GM21717 (cell line): ENCODE results near the gene TEKT1.

Source experiments
- ATAC-seq: cut with Tn5 transposase; IDR thresholded peaks from one replicate; pipeline ENCODE4 v1.9.1; 2021; ENCODE audit warnings: mild to moderate bottlenecking, moderate library complexity; ENCODE audit not compliant: unreplicated experiment

TEKT1 gene

DNA sequence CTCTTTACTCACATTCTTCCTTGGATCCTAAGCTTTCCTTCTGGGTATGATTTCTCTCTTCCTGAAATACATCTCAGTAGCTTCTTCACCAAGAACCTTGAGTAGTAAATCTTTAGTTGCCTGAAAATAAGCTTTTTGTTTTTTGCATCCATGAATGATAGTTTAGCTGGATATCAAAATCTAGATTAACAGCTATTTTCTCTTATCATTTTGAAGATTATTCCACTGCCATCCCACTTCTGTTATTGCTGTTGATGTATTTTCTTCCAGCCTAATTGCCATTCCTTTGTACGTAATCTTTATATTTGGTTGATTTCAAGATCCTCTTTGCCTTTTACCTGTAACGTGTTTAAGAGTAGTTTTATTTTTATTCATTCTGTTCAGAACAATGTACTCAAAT, 63.1 kb downstream of the TEKT1 start:
- no peak for ATAC-seq

DNA sequence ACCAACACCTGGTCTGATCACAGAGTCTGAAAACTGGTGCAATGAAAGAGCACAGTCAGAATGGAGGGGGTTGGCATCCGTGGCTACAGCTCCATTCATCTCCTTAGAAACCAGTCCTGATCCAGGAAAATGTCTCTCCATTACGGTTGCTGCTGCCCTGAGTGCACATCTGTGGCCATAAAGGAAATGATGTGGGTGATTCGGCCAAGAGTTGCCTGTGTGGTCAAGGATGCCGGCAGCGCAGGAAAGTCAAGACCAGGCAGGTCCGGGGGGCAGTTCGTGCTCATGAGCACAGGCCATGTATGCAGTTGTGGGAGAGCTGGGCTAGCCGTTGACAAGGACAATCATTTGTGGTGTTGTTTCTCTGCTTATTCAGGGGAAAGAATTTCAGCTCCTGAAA, 69.8 kb downstream of the TEKT1 start:
- no peak for ATAC-seq

DNA sequence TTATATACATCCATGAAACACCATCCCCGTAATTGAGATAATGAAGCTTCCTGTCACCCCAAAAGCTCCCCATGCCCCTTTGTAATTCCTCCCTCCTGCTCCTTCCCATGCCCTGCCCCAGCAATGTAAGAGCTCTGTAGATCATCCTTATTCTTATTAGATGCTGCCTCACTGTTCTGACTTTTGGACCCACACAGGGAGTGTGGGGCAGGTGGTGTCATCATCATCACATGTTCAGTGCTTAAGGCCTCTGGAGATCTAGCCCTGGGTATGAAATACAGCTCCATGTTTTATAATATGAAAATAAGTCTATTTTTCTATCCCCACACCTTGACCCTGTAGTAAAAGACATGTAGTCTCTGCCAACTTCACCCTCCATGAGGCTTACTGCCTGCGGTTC, 73.8 kb downstream of the TEKT1 start:
- ATAC-seq: no peak

DNA sequence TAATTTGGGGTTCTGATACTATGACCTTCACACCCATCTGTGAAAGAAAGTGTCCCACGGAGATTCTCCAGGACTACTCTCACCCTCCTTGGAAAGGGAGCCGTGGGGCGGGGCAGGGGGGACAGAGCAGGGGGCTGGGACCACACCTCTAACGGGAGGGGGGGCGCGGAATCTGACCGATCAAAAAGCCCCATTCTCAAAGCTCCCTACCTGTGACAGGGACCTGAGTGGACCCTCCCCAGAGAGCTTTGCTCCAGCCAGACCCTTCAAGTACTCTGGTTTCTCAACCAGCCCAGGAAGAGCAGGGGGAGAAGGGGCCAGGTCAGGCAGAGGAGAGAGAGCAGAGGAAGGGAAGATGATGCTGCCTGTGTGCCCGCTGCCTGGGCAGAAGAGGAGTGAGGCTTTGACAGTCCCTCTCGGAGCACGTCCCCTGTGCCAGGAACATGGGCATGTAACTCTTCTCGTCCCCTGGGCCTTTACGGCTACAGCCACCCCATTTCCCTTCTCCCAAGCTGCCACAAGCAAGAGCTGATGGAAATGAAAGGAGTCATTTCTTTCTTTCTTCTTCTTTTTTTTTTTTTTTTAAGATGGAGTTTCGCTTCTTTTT, 75.0 kb downstream of the TEKT1 start:
- no peak for ATAC-seq

DNA sequence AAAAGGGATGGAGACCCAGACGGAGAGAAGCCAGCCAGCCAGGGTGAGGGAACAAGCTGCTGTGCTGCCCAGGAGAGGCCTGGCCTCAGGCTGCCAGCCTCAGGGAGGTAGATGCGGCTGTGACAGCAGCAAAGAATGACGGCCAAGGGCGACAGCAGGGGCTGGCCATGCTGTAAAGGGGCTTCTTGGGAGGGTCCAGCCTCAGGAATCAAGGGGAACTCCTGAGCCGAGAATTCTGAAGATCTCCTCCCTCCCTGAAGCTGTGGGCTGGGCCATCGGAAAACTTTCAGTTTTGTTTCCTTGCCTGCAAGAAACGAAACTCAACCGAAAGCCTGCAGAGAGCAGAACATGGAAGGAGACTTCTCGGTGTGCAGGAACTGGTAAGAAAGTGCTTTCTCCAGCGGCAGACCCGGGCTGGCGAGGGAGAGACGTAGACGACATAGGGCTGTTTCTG, 75.8 kb downstream of the TEKT1 start, which contains the start of gene XAF1:
XAF1 (plus strand) TSS at position 316 of the 454 bp plus-strand sequence; CDS start at position 349, 33 bp downstream.
- ATAC-seq: no peak

DNA sequence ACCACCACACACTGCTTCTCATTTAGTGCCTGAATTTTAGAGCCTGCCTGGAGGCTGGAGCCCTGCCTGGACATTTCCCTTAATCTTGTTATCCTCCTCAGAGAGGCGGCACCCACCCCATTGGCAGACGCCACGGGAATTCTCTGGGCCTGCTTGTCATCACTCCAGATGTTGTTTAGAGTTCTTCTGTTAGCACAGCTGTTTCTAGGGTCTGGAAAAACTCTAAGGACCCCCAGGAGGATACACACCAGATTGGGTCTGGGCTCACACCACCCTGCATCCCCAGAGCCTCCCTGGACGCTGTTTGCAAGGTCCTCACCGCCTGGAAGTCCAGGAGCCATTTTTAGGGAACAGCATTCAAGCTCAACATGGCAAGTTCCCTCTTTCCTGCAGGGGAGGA, 76.2 kb downstream of the TEKT1 start:
- ATAC-seq: no peak

DNA sequence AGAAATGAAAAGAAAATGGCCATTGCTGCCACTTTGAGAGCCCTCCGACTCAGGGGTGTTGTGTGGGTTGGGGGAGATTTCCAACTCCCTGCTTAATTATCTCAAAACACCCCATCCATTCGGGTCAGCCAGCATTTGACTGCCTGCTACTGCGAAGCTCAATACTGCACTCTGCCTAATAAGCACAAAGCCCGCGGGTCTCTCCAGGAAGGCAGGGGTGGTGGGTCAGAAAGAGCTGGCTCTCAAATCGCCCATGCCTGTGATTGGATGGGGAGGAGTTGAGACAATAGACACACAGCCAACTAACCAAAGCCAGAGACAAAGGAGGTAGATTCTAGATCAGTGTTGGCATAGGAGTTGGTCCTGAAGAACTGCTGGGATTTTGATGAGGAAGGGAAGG, 78.0 kb downstream of the TEKT1 start:
- ATAC-seq: no peak

DNA sequence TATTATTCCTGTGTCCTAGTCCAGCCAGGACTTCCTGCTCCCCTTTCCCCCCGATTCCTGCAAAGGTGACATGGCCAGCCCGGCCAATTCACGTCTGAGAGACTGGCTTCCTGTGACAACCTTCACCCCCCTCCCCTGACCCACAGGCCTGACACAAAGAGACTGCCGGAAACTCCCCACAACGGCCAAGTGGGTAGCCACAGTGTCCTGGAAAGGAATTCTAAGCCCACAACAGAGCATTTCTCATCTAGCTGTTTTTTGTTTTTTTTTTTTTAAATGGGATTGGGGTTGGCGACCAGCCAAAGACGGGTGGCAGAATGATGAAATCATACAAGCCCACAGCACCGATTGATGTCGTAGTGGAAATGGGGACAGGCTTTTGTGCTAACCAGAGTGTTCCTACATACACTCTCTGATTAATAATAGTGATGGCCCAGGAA, 78.5 kb downstream of the TEKT1 start:
- ATAC-seq: no peak

DNA sequence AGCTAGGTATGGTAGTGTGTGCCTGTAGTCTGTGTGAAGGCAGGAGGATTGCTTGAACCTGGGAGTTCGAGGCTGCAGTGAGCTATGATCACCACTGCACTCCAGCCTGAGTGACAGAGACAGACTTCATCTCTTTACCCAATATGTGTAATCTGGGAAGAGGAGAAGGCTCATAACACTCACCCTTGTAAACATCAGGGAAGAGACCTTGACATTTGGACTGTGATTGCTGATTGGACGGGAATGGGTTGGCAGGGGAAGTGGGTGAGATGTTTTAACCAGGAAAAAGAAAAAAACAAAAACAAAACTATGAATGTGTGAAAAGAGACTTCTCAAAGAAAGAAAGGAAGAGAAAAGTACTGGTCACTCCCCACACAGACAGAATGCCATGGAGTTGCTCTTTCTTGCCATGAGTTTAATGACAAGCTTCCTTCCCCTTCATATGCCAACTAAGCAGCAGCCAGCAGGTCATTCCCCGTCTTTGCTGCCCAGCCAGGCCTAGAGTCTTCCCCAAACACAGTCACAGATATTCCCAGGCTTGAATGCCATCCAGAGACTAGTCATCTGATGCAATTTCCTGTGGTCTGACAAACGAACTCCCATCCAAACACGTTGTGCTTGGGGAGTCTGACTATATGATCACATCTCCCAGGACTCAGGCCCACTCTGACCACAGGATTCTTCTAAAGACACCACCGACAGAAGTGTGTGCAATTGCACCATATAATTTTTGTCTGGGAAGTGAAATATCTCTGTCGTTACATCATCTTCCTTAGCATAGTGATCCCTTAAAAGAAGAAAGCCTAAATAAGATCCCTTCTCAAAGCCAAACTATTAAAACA, 79.2 kb downstream of the TEKT1 start:
- no peak for ATAC-seq

DNA sequence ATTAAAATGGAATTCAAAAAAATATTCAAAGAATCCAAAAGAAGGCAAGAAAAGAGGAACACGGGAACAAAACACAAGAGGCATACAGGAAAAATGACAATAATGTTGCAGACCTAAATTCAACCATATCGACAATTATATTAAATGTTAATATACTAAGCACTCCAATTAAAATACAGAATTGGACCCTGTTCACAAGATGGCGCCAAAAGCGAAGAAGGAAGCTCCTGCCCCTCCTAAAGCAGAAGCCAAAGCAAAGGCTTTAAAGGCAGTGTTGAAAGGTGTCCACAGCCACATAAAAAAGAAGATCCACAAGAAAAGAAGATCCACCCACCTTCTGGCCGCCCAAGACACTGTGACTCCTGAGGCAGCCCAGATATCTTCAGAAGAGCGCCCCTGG, 82.0 kb downstream of the TEKT1 start:
- ATAC-seq: no peak

DNA sequence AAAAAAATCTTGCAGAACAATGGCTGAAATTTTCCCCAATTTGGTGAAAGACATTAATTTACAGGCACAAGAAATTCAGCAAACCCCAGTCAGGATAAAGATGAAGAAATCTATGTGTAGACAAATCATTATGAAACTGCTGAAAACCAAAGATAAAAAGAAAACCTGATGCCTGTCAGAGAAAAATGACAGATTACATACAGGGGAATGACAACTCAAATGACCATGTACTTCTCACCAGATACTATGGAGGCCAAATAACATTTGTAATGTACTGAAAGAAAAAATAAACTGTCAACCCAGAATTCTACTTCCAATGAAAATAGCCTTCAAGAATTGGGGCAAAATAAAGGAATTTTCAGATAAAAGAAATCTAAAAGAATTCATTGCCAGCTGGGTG, 82.9 kb downstream of the TEKT1 start:
- no peak for ATAC-seq
